ENCODE data around the gene IL20RA. TPM values are rescaled to one million over a fixed set of nuclear protein-coding genes. Genes with fewer than 3 reads are reported as not detected.

IL20RA gene
- total RNA-seq, 1 donor from 2014 or later = 0.26 TPM

GRCh38 chr6:137045222-137045789 is 541 bp upstream of the IL20RA start:
- no peak for DNase-seq (ENCODE audit: low read depth in 2 of 2)

GRCh38 chr6:137043710-137044365 is 927 bp downstream of the IL20RA start:
- peak in 1 of 2 donors; percentile 20 for DNase-seq (ENCODE audit: low read depth in 2 of 2)

- DNase-seq (ENCODE audit: low read depth in 2 of 2) = no peak
Observed at GRCh38 chr6:137040393-137040792, 4.4 kb downstream of the IL20RA start.

GRCh38 chr6:137039010-137039409 is 5.8 kb downstream of the IL20RA start:
- no peak for DNase-seq (ENCODE audit: low read depth in 2 of 2)

- DNase-seq (ENCODE audit: low read depth in 2 of 2) = no peak
Observed at GRCh38 chr6:137036566-137037300, 8.0 kb downstream of the IL20RA start.

- DNase-seq (ENCODE audit: low read depth in 2 of 2) = no peak
Observed at GRCh38 chr6:137033828-137034227, 10.9 kb downstream of the IL20RA start.

GRCh38 chr6:137031122-137031521 is 13.6 kb downstream of the IL20RA start:
- no peak for DNase-seq (ENCODE audit: low read depth in 2 of 2)

- DNase-seq (ENCODE audit: low read depth in 2 of 2) = no peak
Observed at GRCh38 chr6:137028912-137029311, 15.9 kb downstream of the IL20RA start.

- peak; percentile 76 to 87 for DNase-seq (ENCODE audit: low read depth in 2 of 2)
Observed at GRCh38 chr6:137025786-137026730, 18.7 kb downstream of the IL20RA start.

GRCh38 chr6:137024237-137024990 is 20.4 kb downstream of the IL20RA start:
- peak in 1 of 2 donors; percentile 40 for DNase-seq (ENCODE audit: low read depth in 2 of 2)

GRCh38 chr6:137020776-137021175 is 24.0 kb downstream of the IL20RA start:
- DNase-seq (ENCODE audit: low read depth in 2 of 2) = no peak

GRCh38 chr6:137019476-137020272 is 25.1 kb downstream of the IL20RA start:
- DNase-seq (ENCODE audit: low read depth in 2 of 2) = no peak

- no peak for DNase-seq (ENCODE audit: low read depth in 2 of 2)
Observed at GRCh38 chr6:137017081-137017480, 27.7 kb downstream of the IL20RA start.

- no peak for DNase-seq (ENCODE audit: low read depth in 2 of 2)
Observed at GRCh38 chr6:137016356-137016755, 28.4 kb downstream of the IL20RA start.

- DNase-seq (ENCODE audit: low read depth in 2 of 2) = no peak
Observed at GRCh38 chr6:137015943-137016342, 28.8 kb downstream of the IL20RA start.

GRCh38 chr6:137013738-137014602 is 30.8 kb downstream of the IL20RA start:
- peak; percentile 22 to 43 for DNase-seq (ENCODE audit: low read depth in 2 of 2)

GRCh38 chr6:137013031-137013430 is 31.7 kb downstream of the IL20RA start:
- DNase-seq (ENCODE audit: low read depth in 2 of 2) = no peak

GRCh38 chr6:137011406-137011805 is 33.4 kb downstream of the IL20RA start:
- no peak for DNase-seq (ENCODE audit: low read depth in 2 of 2)

- no peak for DNase-seq (ENCODE audit: low read depth in 2 of 2)
Observed at GRCh38 chr6:137010128-137010718, 34.5 kb downstream of the IL20RA start.

Data from dermis microvascular lymphatic vessel endothelial cell (primary cell).